Mononuclear cell (primary cell): ENCODE results near the gene FZD4. TPM values are rescaled to one million over a fixed set of nuclear protein-coding genes. Genes with fewer than 3 reads are reported as not detected.
"Not testable (repeated sequence)": the region's sequence is repeated elsewhere in the genome, so short reads cannot be mapped to it uniquely, and the experiment has no call there.

Experiments
- H3K27me3 ChIP-seq: 2 replicates; pipeline ENCODE4 v1.6.0; 2011; ENCODE audit warnings: low read length, control low read depth; ENCODE audit not compliant: insufficient read depth
- H3K4me1 ChIP-seq: 2 replicates; pipeline ENCODE4 v1.5.1; 2011; ENCODE audit warnings: mild to moderate bottlenecking, low read length, control low read depth; ENCODE audit not compliant: insufficient read depth
- H3K4me3 ChIP-seq: 2 replicates; pipeline ENCODE4 v1.5.1; 2011; ENCODE audit warnings: mild to moderate bottlenecking, low read length, moderate library complexity
- H3K9me3 ChIP-seq: 2 replicates; pipeline ENCODE4 v1.5.1; 2011; ENCODE audit warnings: low read depth, mild to moderate bottlenecking, control low read depth, low read length
- total RNA-seq: library from RNA; depleted of rRNA; stranded (reverse); fragments of >200 nt; gene quantifications from one replicate; pipeline ENCODE4 v1.2.3, GENCODE V29; 2012

The FZD4 gene
- total RNA-seq, 1 donor = 0.10 TPM

GRCh38 chr11:86933891-86934581, 21.2 kb downstream of the FZD4 start:
- no peaks in the 10 kb centered on the region for H3K27me3 ChIP-seq
- no peaks in the 10 kb centered on the region for H3K9me3 ChIP-seq
- H3K4me1 ChIP-seq = no peaks in the 10 kb centered on the region
- no peak overlapping the region for H3K4me3 ChIP-seq

- H3K9me3 ChIP-seq = no peaks in the 10 kb centered on the region
- H3K27me3 ChIP-seq = no peaks in the 10 kb centered on the region
- H3K4me1 ChIP-seq = no peaks in the 10 kb centered on the region
- H3K4me3 ChIP-seq = no peak overlapping the region
Measured at GRCh38 chr11:86932924-86933875, 22.0 kb downstream of the FZD4 start.

- Histone ChIP-seq H3K4me3 (no peak overlapping the region), H3K27me3 (no peaks in the 10 kb centered on the region), H3K9me3 (no peaks in the 10 kb centered on the region), H3K4me1 (no peaks in the 10 kb centered on the region)
Measured at GRCh38 chr11:86932259-86932585, 23.0 kb downstream of the FZD4 start.

GRCh38 chr11:86931548-86932258, 23.5 kb downstream of the FZD4 start:
- no peaks in the 10 kb centered on the region for H3K27me3 ChIP-seq
- no peaks in the 10 kb centered on the region for H3K4me1 ChIP-seq
- H3K4me3 ChIP-seq = no peak overlapping the region
- H3K9me3 ChIP-seq = no peaks in the 10 kb centered on the region

DNA sequence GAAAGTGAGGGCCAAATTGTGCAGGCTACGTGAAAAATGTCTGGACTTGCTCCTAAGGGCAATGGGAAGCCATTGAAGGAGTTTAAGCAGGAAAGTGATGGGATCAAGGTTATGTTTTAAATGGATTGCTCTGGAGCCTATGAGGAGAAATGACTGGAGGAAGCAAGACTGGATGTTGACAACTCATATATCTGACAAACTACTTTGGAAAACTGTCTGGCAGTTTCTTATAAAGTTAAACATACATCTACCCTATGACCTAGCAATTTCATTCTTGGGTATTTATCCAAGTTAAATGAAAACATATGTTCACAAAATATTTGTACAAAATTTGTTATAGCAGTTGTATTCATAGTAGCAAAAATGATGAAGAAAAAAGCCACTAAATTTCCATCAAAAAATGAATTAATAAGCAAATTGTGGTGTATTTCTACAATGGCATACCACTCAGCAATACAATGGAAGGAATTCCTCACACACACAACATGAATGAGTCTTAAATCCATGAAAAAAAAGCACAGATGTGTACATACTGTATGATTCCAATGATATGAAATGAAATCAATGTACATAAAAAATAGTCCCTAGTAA, 24.1 kb downstream of the FZD4 start:
- no peaks in the 10 kb centered on the region for H3K9me3 ChIP-seq
- H3K4me3 ChIP-seq = no peak overlapping the region
- H3K27me3 ChIP-seq = no peaks in the 10 kb centered on the region
- H3K4me1 ChIP-seq = no peaks in the 10 kb centered on the region

- no peaks in the 10 kb centered on the region for H3K27me3 ChIP-seq
- H3K9me3 ChIP-seq = no peaks in the 10 kb centered on the region
- no peak overlapping the region for H3K4me3 ChIP-seq
- no peaks in the 10 kb centered on the region for H3K4me1 ChIP-seq
Measured at GRCh38 chr11:86926975-86927374, 28.2 kb downstream of the FZD4 start.

GRCh38 chr11:86923999-86924766, 31.0 kb downstream of the FZD4 start:
- Histone ChIP-seq H3K27me3 (no peaks in the 10 kb centered on the region), H3K4me1 (no peaks in the 10 kb centered on the region), H3K9me3 (no peaks in the 10 kb centered on the region), H3K4me3 (no peak overlapping the region)

DNA sequence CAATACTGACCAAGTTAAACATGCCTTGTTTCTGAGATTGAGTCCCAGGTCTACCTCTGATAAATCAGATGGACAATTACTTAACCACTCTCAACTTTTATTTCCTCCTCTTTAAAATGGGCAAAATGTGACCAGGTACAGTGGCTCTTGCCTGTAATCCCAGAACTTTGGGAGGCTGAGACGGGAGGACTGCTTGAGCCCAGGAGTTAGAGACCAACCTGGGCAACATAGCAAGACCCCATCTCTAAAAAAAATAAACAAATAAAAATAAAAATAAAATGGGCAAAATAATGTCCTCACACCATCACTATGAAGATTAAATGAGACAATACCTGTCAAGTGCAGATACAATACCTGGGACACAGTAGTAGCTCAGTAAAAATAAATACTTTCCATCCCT, 33.0 kb downstream of the FZD4 start:
- Histone ChIP-seq H3K9me3 (no peaks in the 10 kb centered on the region), H3K4me1 (no peaks in the 10 kb centered on the region), H3K27me3 (no peaks in the 10 kb centered on the region), H3K4me3 (no peak overlapping the region)

GRCh38 chr11:86919557-86920210, 35.5 kb downstream of the FZD4 start:
- no peaks in the 10 kb centered on the region for H3K27me3 ChIP-seq
- no peaks in the 10 kb centered on the region for H3K9me3 ChIP-seq
- no peak overlapping the region for H3K4me3 ChIP-seq
- H3K4me1 ChIP-seq = no peaks in the 10 kb centered on the region

- H3K4me1 ChIP-seq = no peaks in the 10 kb centered on the region
- H3K4me3 ChIP-seq = no peak overlapping the region
- H3K27me3 ChIP-seq = no peaks in the 10 kb centered on the region
- no peaks in the 10 kb centered on the region for H3K9me3 ChIP-seq
Measured at GRCh38 chr11:86918973-86919372, 36.2 kb downstream of the FZD4 start.

DNA sequence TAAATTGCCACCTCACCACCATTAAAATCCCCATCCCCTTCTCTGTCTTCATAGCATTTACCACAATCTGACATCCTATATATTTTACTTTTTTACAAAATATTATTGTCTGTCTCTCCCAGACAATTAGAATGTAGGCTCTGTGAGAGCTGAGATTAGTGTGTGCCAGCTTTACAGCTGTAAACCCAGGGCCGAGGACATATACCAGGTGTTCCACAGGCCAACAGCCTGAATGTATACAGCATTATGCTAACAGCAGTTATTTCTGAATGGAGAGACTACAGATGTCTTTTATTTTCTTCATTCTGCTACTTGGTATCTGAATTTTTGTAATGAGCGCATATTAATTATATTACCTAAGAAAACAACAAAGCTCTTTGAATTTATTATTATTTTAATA, 36.7 kb downstream of the FZD4 start:
- H3K9me3 ChIP-seq = no peaks in the 10 kb centered on the region
- H3K4me3 ChIP-seq = no peak overlapping the region
- H3K4me1 ChIP-seq = no peaks in the 10 kb centered on the region
- no peaks in the 10 kb centered on the region for H3K27me3 ChIP-seq

GRCh38 chr11:86917589-86917988, 37.6 kb downstream of the FZD4 start:
- Histone ChIP-seq H3K27me3 (no peaks in the 10 kb centered on the region), H3K4me3 (no peak overlapping the region), H3K9me3 (no peaks in the 10 kb centered on the region), H3K4me1 (no peaks in the 10 kb centered on the region)

DNA sequence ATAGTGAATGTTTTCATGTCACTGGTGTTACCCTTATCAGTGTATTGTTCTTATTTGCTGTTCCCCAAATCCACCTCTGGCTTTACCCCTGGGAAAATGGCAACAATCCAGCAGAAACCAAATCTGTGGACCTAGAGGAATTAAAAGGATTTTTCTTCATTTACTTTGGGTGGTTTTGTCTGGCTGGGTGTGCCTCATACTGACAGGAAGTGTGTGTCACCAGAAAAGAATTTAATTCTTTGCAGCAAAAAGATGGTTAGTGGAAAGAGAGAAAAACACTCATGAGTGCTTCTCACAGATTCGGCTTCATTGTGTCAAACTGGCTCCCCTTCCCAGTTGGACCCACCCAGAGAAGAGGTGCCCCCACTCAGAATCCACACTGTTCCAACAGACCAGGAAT, 38.9 kb downstream of the FZD4 start:
- H3K4me1 ChIP-seq = no peaks in the 10 kb centered on the region
- H3K4me3 ChIP-seq = no peak overlapping the region
- no peaks in the 10 kb centered on the region for H3K27me3 ChIP-seq
- no peaks in the 10 kb centered on the region for H3K9me3 ChIP-seq

- H3K4me1 ChIP-seq, H3K9me3 ChIP-seq, H3K27me3 ChIP-seq, H3K4me3 ChIP-seq: not testable (repeated sequence)
Measured at GRCh38 chr11:86915850-86916249, 39.3 kb downstream of the FZD4 start.
